Stimulated activated CD8-positive, alpha-beta memory T cell treated with anti-CD3 and anti-CD28 coated beads, Interleukin-15, amount 100 ng/mL, for 4 hours (primary cell): Measurements from ENCODE around the gene ZNF189.

ENCODE experiments used
- DNase-seq, 2 donors: peaks; one replicate each; pipeline ENCODE4 v3.0.0-alpha.2; 2020; ENCODE audit warnings: low read depth in 2 of 2

ZNF189 gene

DNA sequence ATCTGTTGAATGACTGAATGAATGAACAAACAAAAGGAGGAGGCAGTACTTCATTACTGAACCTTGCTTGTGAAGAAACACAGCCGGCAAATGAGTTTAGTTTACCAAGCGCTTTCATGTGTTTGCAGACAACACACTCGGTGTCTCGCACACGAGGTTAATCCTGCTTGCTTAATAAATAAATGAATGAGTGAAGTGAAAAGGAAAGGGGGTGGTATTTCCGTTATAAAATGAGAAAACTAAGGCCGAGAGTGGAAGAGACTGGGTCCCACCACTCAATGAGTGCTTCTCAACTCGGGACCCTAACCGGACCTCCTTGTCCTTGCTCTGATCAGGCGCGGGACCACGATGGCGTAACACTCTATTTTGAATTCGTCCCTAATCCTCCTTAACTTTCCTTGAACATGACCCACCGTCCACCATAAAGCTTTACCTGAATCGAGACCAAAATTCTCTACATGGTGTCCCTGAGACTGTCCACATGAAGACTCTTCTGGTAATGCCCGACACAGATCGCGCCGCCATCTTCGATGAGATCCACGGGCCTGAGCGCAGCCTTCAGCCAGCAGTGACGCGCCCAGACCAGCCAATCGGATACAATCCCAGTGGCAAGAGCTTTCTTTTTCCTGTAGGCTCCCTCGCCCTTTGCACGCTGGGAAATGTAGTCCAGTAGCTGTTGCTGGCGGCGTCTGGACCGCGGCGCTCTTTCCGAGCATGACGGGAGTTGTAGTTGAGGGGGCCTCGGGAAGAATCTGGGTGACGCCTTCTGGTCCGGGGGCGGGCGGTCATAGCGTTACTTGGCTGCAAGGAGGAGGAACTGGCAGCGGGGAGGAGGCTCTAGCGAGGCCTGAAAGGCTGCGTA, at the start of gene ZNF189, which contains the start of gene MRPL50:
Gene ZNF189, plus strand, starts transcription at position 784 of the 862 bp plus-strand sequence. CDS start 306 bp downstream, outside the sequence.
Gene MRPL50, minus strand, starts transcription at position 551 of the 862 bp plus-strand sequence. Its CDS starts 26 bp downstream, at position 525.
- peak; percentile 94 to 97 for DNase-seq

DNA sequence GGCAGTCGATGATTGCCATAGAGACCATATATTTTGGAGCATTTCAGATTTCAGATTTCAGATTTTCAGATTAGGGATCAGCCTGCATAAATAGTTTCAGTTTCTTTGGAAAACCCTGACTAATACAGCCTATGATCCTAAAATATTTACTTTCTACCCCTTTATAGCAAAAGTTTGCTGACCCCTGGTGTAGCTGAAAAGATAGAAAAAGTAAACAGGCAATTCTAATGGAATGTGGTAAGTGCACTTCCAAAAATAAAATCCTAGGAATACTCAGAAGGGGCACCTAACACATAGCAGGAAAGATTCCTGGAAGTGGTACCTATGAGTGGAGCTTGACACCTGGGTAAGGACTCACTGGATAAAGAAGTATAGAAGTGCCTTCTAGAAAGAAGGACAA, 48.4 kb upstream of the ZNF189 start:
- no peak for DNase-seq

DNA sequence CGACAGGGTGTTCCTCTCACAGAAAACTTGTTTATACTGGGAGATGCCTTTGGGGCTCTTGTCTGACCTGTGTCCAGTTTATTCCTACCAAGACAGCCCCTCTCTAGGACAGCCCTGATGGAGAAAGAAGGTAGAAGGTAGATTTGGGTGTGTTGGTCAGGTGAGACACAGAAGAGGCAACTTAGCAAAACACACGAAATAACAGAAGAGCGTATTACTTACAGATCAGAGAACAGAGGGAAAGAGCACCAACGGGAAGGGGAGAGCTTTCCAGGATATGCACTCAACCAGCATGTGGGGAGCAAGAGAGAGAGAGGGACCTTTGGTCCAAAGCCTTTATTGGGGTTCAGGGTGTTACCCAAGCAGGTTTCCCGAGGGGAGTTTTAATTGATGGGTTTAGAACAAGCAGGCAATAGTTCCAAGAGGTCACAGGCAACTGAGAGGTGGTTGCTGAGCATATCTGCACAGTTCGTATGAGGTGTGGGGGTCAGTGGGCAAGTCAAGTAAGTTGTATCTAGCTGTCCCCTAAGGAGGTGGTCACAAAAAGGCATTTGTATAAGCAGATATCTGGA, 45.7 kb upstream of the ZNF189 start:
- no peak for DNase-seq

GRCh38 chr9:101353683-101354082, 45.0 kb upstream of the ZNF189 start:
- no peak for DNase-seq

DNA sequence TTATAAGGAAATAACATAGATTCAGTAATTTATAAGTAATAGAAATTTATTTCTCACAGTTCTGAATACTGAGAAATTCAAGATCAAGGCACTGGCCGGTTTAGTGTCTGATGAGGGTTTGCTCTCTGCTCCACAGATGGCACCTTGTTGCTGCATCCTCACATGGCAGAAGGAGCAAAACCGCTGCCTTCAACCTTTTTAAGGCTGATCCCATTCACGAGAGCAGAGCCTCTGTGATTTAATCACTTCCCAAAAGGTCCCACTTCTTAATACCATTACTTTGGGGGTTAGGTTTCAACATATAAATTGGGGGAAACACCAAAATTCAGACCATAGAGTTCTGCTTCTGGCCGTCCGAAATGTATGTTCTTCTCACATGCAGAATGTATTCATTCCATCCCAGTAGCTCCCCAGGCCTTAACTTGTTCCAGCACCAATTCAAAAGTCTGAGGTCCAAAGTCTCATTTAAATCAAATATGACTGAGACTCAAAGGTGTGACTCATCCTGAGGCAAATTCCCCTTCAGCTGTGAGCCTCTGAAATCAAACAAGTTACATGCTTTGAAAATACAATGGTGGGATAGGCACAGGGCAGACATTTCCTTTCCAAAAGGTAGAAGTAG, 44.4 kb upstream of the ZNF189 start:
- no peak for DNase-seq

- DNase-seq = no peak
Observed at GRCh38 chr9:101354765-101355708, 43.6 kb upstream of the ZNF189 start.

DNA sequence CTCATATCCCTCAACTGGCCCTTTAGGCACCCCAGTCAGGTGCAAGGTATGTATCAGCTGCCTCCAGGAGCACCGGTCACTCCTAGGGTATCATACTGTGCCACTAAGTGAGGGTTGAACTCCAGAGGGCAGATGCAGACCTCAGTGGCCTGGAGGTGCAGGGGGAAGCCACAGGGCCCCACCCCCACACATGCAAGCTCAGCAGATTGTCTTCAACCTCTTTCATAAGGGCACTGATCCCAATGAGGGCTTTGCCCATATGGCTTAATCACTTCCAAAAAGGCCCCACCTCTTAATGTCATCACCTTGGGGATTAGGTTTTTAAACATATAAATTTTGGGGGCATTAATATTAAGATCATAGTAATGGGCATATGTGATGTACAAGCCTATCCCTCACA, 42.0 kb upstream of the ZNF189 start:
- DNase-seq = no peak

DNA sequence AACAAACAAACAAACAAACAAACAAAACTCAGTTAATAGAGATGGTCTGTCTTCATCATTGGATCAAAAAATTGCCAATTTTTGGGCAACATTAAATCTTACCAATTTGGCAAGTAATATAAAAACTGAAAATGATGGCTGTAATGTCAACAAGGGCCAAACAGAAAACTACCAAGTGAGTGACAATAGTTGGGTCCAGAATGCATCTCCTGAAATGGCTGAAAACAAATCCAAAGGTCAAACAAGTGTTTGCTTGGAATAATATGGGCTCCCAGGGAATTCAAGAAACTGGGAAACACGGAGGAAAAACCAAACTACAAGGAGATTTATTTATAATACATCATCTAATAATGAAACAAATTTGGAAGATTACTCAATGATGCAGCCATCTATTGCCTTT, 39.0 kb upstream of the ZNF189 start:
- DNase-seq = no peak

DNA sequence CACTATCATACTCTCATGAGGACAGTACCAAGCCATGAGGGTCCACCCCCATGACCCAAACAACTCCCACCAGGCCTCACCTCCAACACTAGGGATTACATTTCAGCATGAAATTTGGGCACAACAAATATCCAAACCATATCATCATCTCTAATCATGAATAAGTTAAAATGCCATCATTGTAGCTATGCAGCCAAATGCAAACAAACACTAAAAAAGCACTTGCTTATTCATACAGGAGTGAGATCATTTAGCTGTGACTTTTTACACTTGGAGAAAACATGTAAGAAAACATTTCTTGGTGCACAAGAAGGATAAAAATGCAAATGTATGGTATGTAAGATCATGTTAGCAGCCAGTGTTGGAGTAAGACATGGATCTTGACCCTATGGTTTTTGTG, 38.0 kb upstream of the ZNF189 start:
- no peak for DNase-seq

GRCh38 chr9:101362450-101362849, 36.2 kb upstream of the ZNF189 start:
- DNase-seq = no peak

DNA sequence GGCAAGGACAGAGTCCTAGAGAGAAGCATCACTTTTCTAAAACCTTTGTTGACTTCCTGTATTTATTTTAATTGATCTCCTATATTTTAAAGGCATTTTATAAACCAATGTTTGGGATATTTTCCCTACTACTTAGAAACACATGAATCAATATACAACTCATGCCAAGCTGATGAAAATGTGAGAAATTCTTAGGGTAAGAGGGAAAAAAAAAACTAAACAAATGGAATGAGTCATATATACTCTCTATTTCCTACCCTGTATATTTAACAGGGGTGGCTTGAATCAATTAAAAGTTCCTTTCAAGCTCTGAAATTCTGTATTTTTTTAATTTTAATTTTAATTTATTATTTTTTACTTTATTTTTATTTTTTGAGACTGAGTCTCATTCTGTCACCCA, 33.5 kb upstream of the ZNF189 start:
- DNase-seq = no peak

DNA sequence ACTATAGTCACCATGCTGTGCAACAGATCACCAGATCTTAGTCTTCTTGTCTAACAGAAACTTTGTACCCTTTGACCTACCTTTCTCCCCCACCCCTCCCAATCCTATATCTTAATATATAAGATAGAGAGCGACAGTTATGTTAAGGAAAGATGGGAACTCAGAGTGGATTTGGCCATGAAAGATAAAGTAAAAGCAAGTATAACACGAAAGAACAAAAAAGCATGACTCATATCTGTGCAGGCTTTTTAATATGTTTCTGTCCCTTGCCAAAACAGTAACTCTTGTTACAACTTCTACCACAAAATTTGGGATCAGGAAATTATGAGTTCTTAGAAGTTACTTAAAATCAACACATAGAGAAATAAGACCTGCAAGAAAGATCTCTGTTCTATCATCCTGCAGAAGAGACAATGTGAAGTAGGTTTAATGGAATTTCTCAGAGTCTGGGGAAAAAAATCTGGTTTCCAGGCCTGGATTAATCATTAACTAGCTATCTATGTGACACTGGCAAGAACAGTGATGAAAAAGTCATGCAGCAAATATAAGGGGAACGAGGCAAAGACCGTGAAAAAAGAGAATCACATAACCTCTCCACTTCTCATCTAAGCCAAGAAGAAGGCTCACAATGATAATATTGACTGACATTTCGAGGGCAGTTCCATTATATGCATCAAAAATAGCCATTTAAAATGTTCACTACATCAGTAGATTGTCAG, 32.5 kb upstream of the ZNF189 start:
- no peak for DNase-seq

GRCh38 chr9:101367323-101367722, 31.3 kb upstream of the ZNF189 start:
- no peak for DNase-seq

GRCh38 chr9:101369286-101369685, 29.4 kb upstream of the ZNF189 start:
- no peak for DNase-seq

- no peak for DNase-seq
Observed at GRCh38 chr9:101369884-101370531, 28.6 kb upstream of the ZNF189 start.

DNA sequence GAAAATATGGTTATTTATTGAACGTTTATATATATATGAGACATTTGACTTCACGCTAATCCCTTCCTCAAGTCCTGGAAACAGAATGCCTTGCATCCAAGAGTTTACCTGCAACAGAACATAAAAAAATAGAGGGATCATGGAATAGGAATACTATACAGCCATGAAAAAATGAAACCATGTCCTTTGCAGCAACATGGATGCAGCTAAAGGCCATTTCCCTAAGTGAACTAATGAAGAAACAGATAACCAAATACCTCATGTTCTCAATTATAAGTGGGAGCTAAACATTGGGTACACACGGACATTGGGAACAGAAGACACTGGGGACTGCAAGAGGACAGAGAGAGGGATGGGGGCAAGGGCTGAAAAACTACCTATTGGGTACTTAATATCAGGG, 26.8 kb upstream of the ZNF189 start:
- DNase-seq = no peak

- no peak for DNase-seq
Observed at GRCh38 chr9:101372327-101373118, 26.1 kb upstream of the ZNF189 start.

- DNase-seq = no peak
Observed at GRCh38 chr9:101375546-101375945, 23.1 kb upstream of the ZNF189 start.

GRCh38 chr9:101376111-101376848, 22.4 kb upstream of the ZNF189 start:
- DNase-seq = no peak
